D721Med (cell line): Measurements from ENCODE around the gene IZUMO1.
"Not testable (repeated sequence)": the region's sequence is repeated elsewhere in the genome, so short reads cannot be mapped to it uniquely, and the experiment has no call there.

Experiments
- DNase-seq: peaks from one replicate; pipeline ENCODE4 v3.0.0; 2011; ENCODE audit warnings: low spot score; ENCODE audit not compliant: insufficient read length
- FAIRE-seq: peaks from 2 replicates; lab custom pipeline; 2011; peaks lifted over from hg19 to GRCh38; lab: Jason Lieb, UNC
- TF ChIP-seq, protein P1 (sequence below): IDR thresholded peaks from 2 replicates; pipeline ENCODE4 v1.5.1; 2012; ENCODE audit warnings: mild to moderate bottlenecking, control low read depth; ENCODE audit not compliant: insufficient read depth; ENCODE audit errors: missing control alignments

Gene IZUMO1

DNA sequence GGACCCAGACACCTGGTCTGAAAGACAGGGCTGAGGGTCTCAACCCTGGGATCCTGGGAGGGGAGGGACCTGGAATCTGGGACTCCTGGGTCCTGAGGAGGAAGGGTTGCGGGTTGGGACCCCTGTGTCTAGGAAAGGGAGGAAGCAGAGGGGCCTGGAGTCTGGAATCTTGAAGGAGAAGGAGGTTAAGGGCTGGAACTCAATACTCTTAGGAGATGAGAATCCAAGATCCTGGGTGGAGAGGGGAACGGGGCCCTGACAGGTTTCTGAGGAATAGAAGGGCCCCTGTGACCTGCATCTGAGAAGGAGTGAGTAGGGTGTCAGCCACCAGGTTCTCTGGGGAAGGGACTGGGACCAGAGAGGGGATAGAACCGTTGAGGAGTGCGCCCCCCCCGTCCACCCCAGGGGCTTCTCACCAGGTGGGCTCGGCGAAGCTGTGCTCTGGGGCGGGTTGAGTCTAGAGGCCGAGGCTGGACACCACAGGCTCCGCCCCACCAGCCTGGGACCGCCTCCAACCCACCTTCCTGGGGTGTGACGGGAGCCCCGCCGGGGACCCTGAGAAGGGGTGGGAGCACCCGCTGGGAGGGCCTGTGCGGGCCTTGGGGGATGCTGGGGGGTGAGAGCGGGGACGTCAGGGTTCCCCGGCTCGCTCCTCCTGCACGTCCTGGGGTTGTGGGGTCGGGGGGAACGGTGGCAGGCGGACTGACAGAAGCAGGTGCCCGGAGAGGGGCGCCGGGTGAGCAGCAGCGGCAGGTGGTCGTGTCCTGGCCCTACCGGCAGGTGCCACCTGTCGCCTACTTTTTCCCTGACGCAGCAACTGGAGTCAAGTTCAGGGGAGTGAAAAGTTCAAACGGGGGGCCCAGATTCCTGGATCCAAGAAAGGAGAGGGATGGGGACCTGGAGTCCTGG, 27.2 kb downstream of the IZUMO1 start, which contains the start of gene MAMSTR:
MAMSTR (minus strand) TSS at position 463 of the 909 bp plus-strand sequence. CDS start 694 bp downstream, outside the sequence.
- TF ChIP-seq, protein P1, sequence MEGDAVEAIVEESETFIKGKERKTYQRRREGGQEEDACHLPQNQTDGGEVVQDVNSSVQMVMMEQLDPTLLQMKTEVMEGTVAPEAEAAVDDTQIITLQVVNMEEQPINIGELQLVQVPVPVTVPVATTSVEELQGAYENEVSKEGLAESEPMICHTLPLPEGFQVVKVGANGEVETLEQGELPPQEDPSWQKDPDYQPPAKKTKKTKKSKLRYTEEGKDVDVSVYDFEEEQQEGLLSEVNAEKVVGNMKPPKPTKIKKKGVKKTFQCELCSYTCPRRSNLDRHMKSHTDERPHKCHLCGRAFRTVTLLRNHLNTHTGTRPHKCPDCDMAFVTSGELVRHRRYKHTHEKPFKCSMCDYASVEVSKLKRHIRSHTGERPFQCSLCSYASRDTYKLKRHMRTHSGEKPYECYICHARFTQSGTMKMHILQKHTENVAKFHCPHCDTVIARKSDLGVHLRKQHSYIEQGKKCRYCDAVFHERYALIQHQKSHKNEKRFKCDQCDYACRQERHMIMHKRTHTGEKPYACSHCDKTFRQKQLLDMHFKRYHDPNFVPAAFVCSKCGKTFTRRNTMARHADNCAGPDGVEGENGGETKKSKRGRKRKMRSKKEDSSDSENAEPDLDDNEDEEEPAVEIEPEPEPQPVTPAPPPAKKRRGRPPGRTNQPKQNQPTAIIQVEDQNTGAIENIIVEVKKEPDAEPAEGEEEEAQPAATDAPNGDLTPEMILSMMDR: no peak
- no peak for DNase-seq
- no peak for FAIRE-seq

- no peak for DNase-seq
- TF ChIP-seq, protein P1: no peak
Measured at GRCh38 chr19:48718711-48719231, 27.9 kb downstream of the IZUMO1 start.

DNA sequence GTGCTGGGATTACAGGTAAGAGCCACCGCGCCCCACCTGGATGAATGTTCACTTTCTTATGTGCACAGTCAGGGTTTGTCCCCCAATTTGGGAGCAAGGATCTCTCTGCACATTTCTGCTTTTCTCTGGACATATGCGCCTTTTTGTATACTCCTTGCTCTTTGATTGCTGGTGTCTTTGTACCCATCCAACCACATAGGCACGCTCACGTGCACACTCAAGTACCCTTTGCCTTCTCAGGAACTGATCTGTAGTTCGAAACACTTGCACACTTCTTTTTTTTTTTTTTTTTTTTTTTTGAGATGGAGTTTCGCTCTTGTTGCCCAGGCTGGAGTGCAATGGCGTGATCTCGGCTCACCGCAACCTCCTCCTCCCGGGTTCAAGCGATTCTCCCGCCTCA, 28.6 kb downstream of the IZUMO1 start:
- FAIRE-seq: not testable (repeated sequence)

More at GRCh38 chr19:48718711-48719231, 27.9 kb downstream of the IZUMO1 start:
- FAIRE-seq: no peak

DNA sequence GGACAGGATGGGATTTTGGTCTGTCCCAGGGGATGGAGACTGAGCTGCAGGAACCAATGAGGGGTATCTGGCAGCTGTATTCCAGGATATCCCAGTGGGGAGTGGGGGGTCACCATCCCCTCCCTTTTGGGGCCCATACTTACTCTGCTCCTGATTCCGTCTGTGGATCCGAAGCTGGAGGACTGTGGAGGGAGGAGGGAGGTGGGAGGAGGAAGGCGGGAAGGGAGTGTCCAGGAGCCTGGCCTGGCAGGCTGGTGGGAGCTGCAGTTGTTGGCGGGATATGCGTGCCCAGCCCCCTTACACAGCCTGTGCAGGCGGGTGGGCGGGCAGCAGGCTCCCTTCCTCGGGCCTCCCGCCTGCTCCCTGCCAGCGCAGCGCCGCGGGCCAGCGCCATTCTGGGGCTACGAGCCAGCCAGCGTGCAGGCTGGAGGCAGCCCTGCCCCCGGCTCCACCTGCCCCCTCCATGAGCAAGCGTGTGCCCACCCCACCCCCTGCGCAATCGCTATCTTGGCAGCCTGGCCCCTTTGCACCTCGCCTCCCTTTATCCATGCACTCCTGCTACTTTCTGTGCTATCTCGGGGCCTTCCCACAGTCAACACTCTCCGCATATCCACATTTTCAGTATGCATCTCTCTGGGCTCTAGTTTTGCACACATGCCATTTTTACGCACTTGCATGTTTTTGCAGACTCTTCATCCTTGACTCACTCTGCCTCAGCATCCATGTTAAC, 30.0 kb downstream of the IZUMO1 start:
- TF ChIP-seq, protein P1: no peak
- DNase-seq (no peak), FAIRE-seq (no peak)

More for the DNA sequence above, 28.6 kb downstream of the IZUMO1 start:
- not testable (repeated sequence) for DNase-seq

- DNase-seq (no peak), FAIRE-seq (no peak)
- TF ChIP-seq, protein P1: no peak
Measured at GRCh38 chr19:48715681-48716171, 31.0 kb downstream of the IZUMO1 start.

DNA sequence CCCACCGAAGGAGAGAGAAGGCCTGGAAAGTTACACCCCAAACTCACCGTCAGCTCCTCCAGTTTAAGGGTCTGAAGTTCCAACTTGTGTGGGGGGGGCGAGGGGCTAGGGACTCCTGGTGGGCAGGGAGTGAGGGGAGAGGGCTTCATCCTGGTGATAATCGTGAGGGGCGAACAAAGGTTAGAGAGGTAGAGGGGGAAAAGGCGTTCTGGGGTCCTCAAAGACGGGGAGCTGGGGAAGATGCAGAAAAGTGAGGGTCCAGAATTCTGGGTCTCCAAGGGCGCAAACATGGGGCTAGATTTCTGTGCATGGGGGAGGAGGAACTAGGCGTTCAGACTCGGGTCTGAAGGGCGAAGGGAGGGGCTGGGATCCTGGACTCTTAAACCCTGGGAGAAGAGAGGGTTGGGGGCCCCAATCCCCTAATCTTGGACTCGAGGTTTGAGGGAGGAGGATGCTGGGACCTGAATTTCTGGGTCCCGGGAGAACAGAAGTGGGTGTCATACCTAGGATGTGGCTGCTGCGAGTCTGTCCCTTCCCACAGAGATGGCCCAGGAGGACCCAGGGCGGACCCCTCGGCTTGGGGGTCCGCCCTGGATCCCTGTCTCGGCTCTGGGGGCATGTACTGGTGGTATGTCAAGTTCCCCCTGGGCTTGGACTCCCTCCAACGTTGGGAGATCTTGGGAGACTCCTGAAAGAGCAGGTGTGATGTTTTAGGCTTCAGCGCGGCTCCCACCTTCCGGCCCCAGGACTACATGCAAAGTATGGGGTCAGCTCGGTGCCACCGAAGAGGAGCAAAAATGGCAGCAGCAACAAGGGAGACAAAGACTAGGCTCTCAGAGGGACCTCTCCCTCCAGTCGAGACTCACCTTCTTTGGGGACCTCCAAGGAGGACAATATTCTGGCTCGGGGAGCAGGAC, 31.7 kb downstream of the IZUMO1 start:
- DNase-seq (no peak), FAIRE-seq (no peak)
- TF ChIP-seq, protein P1: no peak
